Measurements from ENCODE around the gene ZNF202. TPM values are rescaled to one million over a fixed set of nuclear protein-coding genes. Genes with fewer than 3 reads are reported as not detected.

ZNF202 gene
- total RNA-seq, 1 experiment from 2014 or later = 7.4 TPM

DNA sequence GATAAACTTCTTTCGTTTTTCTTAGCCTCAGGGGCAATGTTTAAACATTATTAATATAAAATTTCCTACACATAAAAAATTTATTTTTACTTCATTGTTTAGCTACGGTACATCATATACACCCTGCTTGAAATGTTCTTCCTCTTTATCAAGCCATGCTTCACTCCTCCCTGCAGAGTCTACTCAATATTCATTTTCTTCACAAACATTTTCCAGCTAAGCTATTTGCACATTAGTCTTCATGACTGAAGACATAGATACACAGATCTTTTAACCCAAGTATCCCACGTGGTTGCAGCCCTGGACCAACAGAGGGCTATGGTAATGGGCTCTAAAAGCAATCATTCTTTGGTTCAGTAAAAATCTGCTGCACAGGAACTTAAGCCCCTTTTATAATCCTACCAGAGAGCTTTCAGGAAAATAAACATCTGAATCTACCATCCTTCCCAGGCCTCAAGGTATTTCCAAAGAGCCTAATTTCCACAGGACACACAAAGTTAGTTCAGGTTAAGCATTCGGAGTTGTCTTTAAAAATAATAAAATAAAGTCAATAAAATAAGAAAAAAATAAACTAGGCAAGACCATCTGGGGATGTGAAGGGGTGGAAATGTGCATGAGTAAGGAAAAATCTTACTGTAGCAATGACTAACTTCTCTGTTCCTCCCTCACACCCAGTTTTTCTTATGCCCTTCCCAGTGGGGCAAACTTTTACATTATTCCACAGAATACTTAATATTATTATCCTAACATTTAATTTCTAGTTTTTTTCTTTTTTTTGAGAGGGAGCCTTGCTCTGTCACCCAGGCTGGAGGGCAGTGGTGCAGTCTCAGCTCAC is 34.5 kb upstream of the ZNF202 start:
- POLR2A ChIA-PET (ENCODE audit: unreplicated experiment) = no interaction called here

DNA sequence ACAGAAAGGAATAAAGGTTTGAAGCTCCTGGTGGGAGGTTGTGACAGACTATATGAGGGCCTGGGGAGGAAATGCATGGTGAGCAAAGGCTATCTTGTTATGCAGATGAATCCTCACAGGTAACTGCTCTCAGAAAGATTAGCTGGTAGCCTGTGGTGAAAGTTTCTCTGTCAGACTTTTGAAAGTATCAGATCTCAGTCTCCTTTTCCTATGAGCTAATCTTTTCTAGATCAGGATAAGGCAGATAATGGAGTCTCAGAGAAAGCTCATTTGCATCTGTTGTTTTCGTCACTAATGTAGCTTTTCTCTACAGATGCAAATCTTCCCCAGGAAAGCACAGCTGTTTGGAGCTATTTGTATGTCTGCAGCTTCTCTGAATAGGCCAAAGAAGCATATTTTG is 33.8 kb upstream of the ZNF202 start:
- H3K9me2 ChIP-seq (ENCODE audit: insufficient read depth) = no peaks in the 10 kb centered on the region
- no peaks in the 10 kb centered on the region for H3K27me3 ChIP-seq (ENCODE audit: insufficient read depth, low read depth)
- H2AFZ ChIP-seq = no peak overlapping the region
- H3K79me2 ChIP-seq (ENCODE audit: low read depth) = no peaks in the 10 kb centered on the region
- H3K9me3 ChIP-seq (ENCODE audit: insufficient read depth, low read depth) = no peaks in the 10 kb centered on the region; the same call in 1 of the 2 replicates
- H3K4me2 ChIP-seq = no peak overlapping the region
- no TSS peak for BruUV-seq (replicated peaks)
- no peaks in the 10 kb centered on the region for H3F3A ChIP-seq (ENCODE audit: insufficient read depth, low read depth)
- DNase-seq = no peak
- H4K20me1 ChIP-seq (ENCODE audit: insufficient read depth) = no peaks in the 10 kb centered on the region
- POLR2A ChIA-PET (ENCODE audit: unreplicated experiment) = no interaction called here
- H3K4me3 ChIP-seq = no peak overlapping the region
- intact Hi-C loops (cut with micrococcal nuclease; ENCODE audit: unreplicated experiment) = no loop called here
- TF ChIP-seq, protein P1, sequence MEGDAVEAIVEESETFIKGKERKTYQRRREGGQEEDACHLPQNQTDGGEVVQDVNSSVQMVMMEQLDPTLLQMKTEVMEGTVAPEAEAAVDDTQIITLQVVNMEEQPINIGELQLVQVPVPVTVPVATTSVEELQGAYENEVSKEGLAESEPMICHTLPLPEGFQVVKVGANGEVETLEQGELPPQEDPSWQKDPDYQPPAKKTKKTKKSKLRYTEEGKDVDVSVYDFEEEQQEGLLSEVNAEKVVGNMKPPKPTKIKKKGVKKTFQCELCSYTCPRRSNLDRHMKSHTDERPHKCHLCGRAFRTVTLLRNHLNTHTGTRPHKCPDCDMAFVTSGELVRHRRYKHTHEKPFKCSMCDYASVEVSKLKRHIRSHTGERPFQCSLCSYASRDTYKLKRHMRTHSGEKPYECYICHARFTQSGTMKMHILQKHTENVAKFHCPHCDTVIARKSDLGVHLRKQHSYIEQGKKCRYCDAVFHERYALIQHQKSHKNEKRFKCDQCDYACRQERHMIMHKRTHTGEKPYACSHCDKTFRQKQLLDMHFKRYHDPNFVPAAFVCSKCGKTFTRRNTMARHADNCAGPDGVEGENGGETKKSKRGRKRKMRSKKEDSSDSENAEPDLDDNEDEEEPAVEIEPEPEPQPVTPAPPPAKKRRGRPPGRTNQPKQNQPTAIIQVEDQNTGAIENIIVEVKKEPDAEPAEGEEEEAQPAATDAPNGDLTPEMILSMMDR (conservative IDR thresholded peaks at IDR 0.05) = no peak
- no peak for TF ChIP-seq EZH2 (IDR thresholded peaks at IDR 0.05; ENCODE audit: low read depth)
- H3K27ac ChIP-seq = no peak overlapping the region
- no peaks in the 10 kb centered on the region for H3K4me1 ChIP-seq (replicated peaks; ENCODE audit: insufficient read depth)
- H3K36me3 ChIP-seq (ENCODE audit: low read depth) = no peaks in the 10 kb centered on the region
- CTCF ChIA-PET = no interaction called here

More for the DNA sequence above, 34.5 kb upstream of the ZNF202 start:
- Histone ChIP-seq H3K4me2 (no peak overlapping the region), H4K20me1 (ENCODE audit: insufficient read depth) (no peaks in the 10 kb centered on the region), H3K79me2 (ENCODE audit: low read depth) (no peaks in the 10 kb centered on the region), H3K27me3 (ENCODE audit: insufficient read depth, low read depth) (no peaks in the 10 kb centered on the region), H3K4me1 (replicated peaks; ENCODE audit: insufficient read depth) (no peaks in the 10 kb centered on the region), H3F3A (ENCODE audit: insufficient read depth, low read depth) (no peaks in the 10 kb centered on the region), H3K9me3 (ENCODE audit: insufficient read depth, low read depth) (no peaks in the 10 kb centered on the region; the same call in 1 of the 2 replicates), H3K9me2 (ENCODE audit: insufficient read depth) (no peaks in the 10 kb centered on the region), H2AFZ (no peak overlapping the region), H3K27ac (no peak overlapping the region), H3K36me3 (ENCODE audit: low read depth) (no peaks in the 10 kb centered on the region), H3K4me3 (no peak overlapping the region)
- CTCF ChIA-PET = no interaction called here
- BruUV-seq (replicated peaks) = no TSS peak
- intact Hi-C loops (cut with micrococcal nuclease; ENCODE audit: unreplicated experiment) = no loop called here
- TF ChIP-seq EZH2 (IDR thresholded peaks at IDR 0.05; ENCODE audit: low read depth) = no peak
- TF ChIP-seq, protein P1 (conservative IDR thresholded peaks at IDR 0.05) = no peak
- DNase-seq = no peak

DNA sequence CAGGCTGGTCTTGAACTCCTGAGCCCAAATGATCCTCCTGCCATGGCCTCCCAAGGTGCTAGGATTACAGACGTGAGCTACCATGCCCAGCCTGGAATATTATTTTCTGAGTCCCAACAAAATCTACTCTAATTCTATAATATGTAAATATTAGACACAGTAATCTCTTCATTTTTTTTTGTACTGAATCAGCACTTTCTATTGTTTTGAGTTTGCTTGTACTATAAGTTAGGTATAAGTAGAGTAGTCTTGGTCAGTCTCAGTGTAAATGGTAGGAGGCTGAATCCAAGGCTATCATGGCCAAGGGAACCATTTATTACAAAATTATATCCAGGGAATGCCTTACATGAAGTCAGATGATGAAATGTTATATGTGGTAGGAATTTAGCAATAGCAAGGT is 32.5 kb upstream of the ZNF202 start:
- Histone ChIP-seq H3K27me3 (ENCODE audit: insufficient read depth, low read depth) (no peaks in the 10 kb centered on the region), H3K27ac (no peak overlapping the region)
- no TSS peak for BruUV-seq (replicated peaks)

More for the DNA sequence above, 32.5 kb upstream of the ZNF202 start:
- TF ChIP-seq, protein P1 (conservative IDR thresholded peaks at IDR 0.05) = no peak
- no peak for TF ChIP-seq EZH2 (IDR thresholded peaks at IDR 0.05; ENCODE audit: low read depth)
- Histone ChIP-seq H2AFZ (no peak overlapping the region), H3K9me2 (ENCODE audit: insufficient read depth) (no peaks in the 10 kb centered on the region), H3K4me2 (no peak overlapping the region), H3K4me1 (replicated peaks; ENCODE audit: insufficient read depth) (no peaks in the 10 kb centered on the region), H3K9me3 (ENCODE audit: insufficient read depth, low read depth) (no peaks in the 10 kb centered on the region; the same call in 1 of the 2 replicates), H3F3A (ENCODE audit: insufficient read depth, low read depth) (no peaks in the 10 kb centered on the region), H4K20me1 (ENCODE audit: insufficient read depth) (no peaks in the 10 kb centered on the region), H3K36me3 (ENCODE audit: low read depth) (no peaks in the 10 kb centered on the region), H3K79me2 (ENCODE audit: low read depth) (no peaks in the 10 kb centered on the region), H3K4me3 (no peak overlapping the region)
- no peak for DNase-seq
- POLR2A ChIA-PET (ENCODE audit: unreplicated experiment) = no interaction called here
- intact Hi-C loops (cut with micrococcal nuclease; ENCODE audit: unreplicated experiment) = no loop called here
- CTCF ChIA-PET = no interaction called here
